SK-N-SH treated with all-trans-retinoic acid at 6 μM for 48 hours (cell line): Measurements from ENCODE around the gene MXRA7.
A peak's percentile ranks its signal among the peaks of the same experiment; 100 is the strongest.

Experiments used
- ATAC-seq: fragments of 200-7000 bp; cut with Tn5 transposase; 3 replicates; pipeline ENCODE4 v1.9.1; 2020; ENCODE audit warnings: mild to moderate bottlenecking, moderate library complexity
- ARNTL ChIP-seq: fragments of 450-650 bp; formaldehyde crosslinking; IDR thresholded peaks from 2 replicates; pipeline ENCODE4 v1.5.0; 2020; ENCODE audit warnings: low read depth, mild to moderate bottlenecking, moderate library complexity, borderline replicate concordance
- CREB5 ChIP-seq: fragments of 250-450 bp; sonication (Bioruptor Pico); IDR thresholded peaks from 2 replicates; pipeline ENCODE4 v1.5.1; 2020; ENCODE audit warnings: low read depth, mild to moderate bottlenecking, moderate library complexity
- CSDC2 ChIP-seq: fragments of 250-450 bp; sonication (Bioruptor Pico); IDR thresholded peaks from 2 replicates; pipeline ENCODE4 v1.5.0; 2020; ENCODE audit warnings: mild to moderate bottlenecking, moderate library complexity
- CSRNP3 ChIP-seq: fragments of 250-450 bp; sonication (Bioruptor Pico); IDR thresholded peaks from 2 replicates; pipeline ENCODE4 v1.5.1; 2021; ENCODE audit warnings: mild to moderate bottlenecking, moderate library complexity
- ESRRG ChIP-seq: fragments of 250-450 bp; sonication (Bioruptor Pico); IDR thresholded peaks from 2 replicates; pipeline ENCODE4 v1.6.1; 2021; ENCODE audit warnings: mild to moderate bottlenecking
- GLIS3 ChIP-seq: fragments of 250-450 bp; sonication (Bioruptor Pico); IDR thresholded peaks from 2 replicates; pipeline ENCODE4 v1.5.0; 2020; ENCODE audit warnings: mild to moderate bottlenecking, moderate library complexity
- ISL1 ChIP-seq: fragments of 250-450 bp; sonication (Bioruptor Pico); IDR thresholded peaks from 2 replicates; pipeline ENCODE4 v2.1.2; 2022; ENCODE audit warnings: mild to moderate bottlenecking, moderate library complexity
- OSR1 ChIP-seq: fragments of 250-450 bp; sonication (Bioruptor Pico); IDR thresholded peaks from 2 replicates; pipeline ENCODE4 v1.8.0; 2022; ENCODE audit warnings: moderate library complexity, mild to moderate bottlenecking, inconsistent platforms
- PATZ1 ChIP-seq: fragments of 250-450 bp; sonication (Bioruptor Pico); IDR thresholded peaks from 2 replicates; pipeline ENCODE4 v1.8.0; 2020; ENCODE audit warnings: mild to moderate bottlenecking, moderate library complexity, borderline replicate concordance
- POU6F1 ChIP-seq: fragments of 250-450 bp; sonication (Bioruptor Pico); IDR thresholded peaks from 2 replicates; pipeline ENCODE4 v1.8.0; 2021; ENCODE audit warnings: low read depth, mild to moderate bottlenecking, moderate library complexity, borderline replicate concordance
- PPARA ChIP-seq: fragments of 250-450 bp; sonication (Bioruptor Pico); IDR thresholded peaks from 2 replicates; pipeline ENCODE4 v1.5.0; 2020; ENCODE audit warnings: mild to moderate bottlenecking, borderline replicate concordance
- RARB ChIP-seq: fragments of 250-450 bp; sonication (Bioruptor Pico); IDR thresholded peaks from 2 replicates; pipeline ENCODE4 v1.8.0; 2021; ENCODE audit warnings: mild to moderate bottlenecking, moderate library complexity
- SNAI2 ChIP-seq: fragments of 250-450 bp; sonication (Bioruptor Pico); IDR thresholded peaks from 2 replicates; pipeline ENCODE4 v1.5.0; 2020; ENCODE audit warnings: mild to moderate bottlenecking, moderate library complexity
- TCF4 ChIP-seq: fragments of 250-450 bp; sonication (Bioruptor Pico); IDR thresholded peaks from 2 replicates; pipeline ENCODE4 v1.8.0; 2021; ENCODE audit warnings: mild to moderate bottlenecking, moderate library complexity, borderline replicate concordance
- TOX ChIP-seq: fragments of 250-450 bp; sonication (Bioruptor Pico); IDR thresholded peaks from 2 replicates; pipeline ENCODE4 v1.8.0; 2021; ENCODE audit warnings: mild to moderate bottlenecking, moderate library complexity, borderline replicate concordance
- TSHZ2 ChIP-seq: fragments of 250-450 bp; sonication (Bioruptor Pico); IDR thresholded peaks from 2 replicates; pipeline ENCODE4 v1.5.0; 2020; ENCODE audit warnings: mild to moderate bottlenecking, moderate library complexity
- ZC3H10 ChIP-seq: fragments of 250-450 bp; sonication (Bioruptor Pico); IDR thresholded peaks from 2 replicates; pipeline ENCODE4 v1.5.1; 2021; ENCODE audit warnings: mild to moderate bottlenecking, moderate library complexity
- ZFP3 ChIP-seq: fragments of 250-450 bp; sonication (Bioruptor Pico); IDR thresholded peaks from 2 replicates; pipeline ENCODE4 v1.5.0; 2020; ENCODE audit warnings: mild to moderate bottlenecking, moderate library complexity
- ZNF565 ChIP-seq: fragments of 450-650 bp; formaldehyde crosslinking; conservative IDR thresholded peaks from 2 replicates; pipeline ENCODE4 v1.5.0; 2020; ENCODE audit warnings: low read depth, mild to moderate bottlenecking, moderate library complexity
- ZNF70 ChIP-seq: fragments of 450-650 bp; formaldehyde crosslinking; IDR thresholded peaks from 2 replicates; pipeline ENCODE4 v1.5.0; 2020; ENCODE audit warnings: mild to moderate bottlenecking, moderate library complexity
- ZNF8 ChIP-seq: fragments of 450-650 bp; formaldehyde crosslinking; IDR thresholded peaks from 2 replicates; pipeline ENCODE4 v1.5.0; 2020; ENCODE audit warnings: mild to moderate bottlenecking, moderate library complexity

The MXRA7 gene

GRCh38 chr17:76710863-76711611 is at the start of gene MXRA7:
Gene MXRA7, minus strand, starts transcription at chr17:76710965. Its CDS starts 19 bp downstream, at chr17:76710946.
- TF ChIP-seq ZFP3 (CRISPR knock-in tag) (0 out of 2 replicates have a peak, but pooled peaks have one; percentile 13), ESRRG (CRISPR knock-in tag) (no peak)
- TF ChIP-seq, all 23 proteins: peak for 1
- peak; percentile 45 for ATAC-seq

GRCh38 chr17:76758570-76758969 is 47.8 kb upstream of the MXRA7 start:
- no peak for TF ChIP-seq GLIS3 (CRISPR knock-in tag)
- TF ChIP-seq ARNTL (CRISPR knock-in tag): no peak
- TF ChIP-seq OSR1: no peak
- TF ChIP-seq TCF4 (CRISPR knock-in tag): no peak
- TF ChIP-seq ZNF8 (CRISPR knock-in tag): no peak
- no peak for TF ChIP-seq POU6F1 (CRISPR knock-in tag)
- TF ChIP-seq ISL1 (CRISPR knock-in tag): no peak
- no peak for TF ChIP-seq RARB (CRISPR knock-in tag)
- ATAC-seq: no peak

- TF ChIP-seq TOX (CRISPR knock-in tag) (no peak), OSR1 (no peak), PPARA (no peak), TCF4 (CRISPR knock-in tag) (no peak), ZNF8 (CRISPR knock-in tag) (no peak), CSDC2 (CRISPR knock-in tag) (no peak), GLIS3 (CRISPR knock-in tag) (no peak), ZFP3 (CRISPR knock-in tag) (no peak), CREB5 (no peak), TSHZ2 (CRISPR knock-in tag) (no peak), ZC3H10 (no peak), CSRNP3 (CRISPR knock-in tag) (no peak), SNAI2 (CRISPR knock-in tag) (no peak), ZNF70 (CRISPR knock-in tag) (no peak), PATZ1 (no peak), RARB (CRISPR knock-in tag) (no peak), POU6F1 (CRISPR knock-in tag) (no peak), ZNF565 (CRISPR knock-in tag) (no peak), ESRRG (CRISPR knock-in tag) (no peak)
- TF ChIP-seq, all 23 proteins: peak for 0
- ATAC-seq: no peak
Observed at GRCh38 chr17:76757256-76757655, 46.5 kb upstream of the MXRA7 start.
